ENCODE data around the gene GNG7.
"Not testable (repeated sequence)": the region's sequence is repeated elsewhere in the genome, so short reads cannot be mapped to it uniquely, and the experiment has no call there.

The GNG7 gene

DNA sequence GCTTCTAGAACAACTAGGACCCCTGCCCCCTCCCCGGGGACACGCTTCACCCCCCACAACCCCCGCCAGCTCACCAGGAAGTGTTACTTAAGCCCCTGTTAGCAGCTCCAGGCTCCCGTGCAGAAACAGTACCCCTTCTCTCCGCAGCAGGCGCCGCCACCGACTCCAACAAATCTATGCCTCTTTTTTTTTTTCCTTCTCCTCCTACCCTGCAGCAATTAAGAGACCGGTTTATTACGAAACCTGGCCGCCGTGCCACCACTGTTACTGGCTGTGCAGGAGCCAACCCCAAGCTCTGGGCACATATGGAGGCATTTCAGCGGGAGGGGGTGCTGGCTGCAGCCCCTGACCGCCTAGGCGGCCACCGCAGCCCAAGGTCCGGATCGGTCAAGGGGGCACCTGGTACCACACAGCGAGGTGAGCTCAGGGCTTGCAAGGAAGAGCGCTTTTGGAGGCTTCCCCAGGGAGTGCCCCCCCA, 224.2 kb downstream of the GNG7 start:
- DNase-seq = peak; percentile 72

DNA sequence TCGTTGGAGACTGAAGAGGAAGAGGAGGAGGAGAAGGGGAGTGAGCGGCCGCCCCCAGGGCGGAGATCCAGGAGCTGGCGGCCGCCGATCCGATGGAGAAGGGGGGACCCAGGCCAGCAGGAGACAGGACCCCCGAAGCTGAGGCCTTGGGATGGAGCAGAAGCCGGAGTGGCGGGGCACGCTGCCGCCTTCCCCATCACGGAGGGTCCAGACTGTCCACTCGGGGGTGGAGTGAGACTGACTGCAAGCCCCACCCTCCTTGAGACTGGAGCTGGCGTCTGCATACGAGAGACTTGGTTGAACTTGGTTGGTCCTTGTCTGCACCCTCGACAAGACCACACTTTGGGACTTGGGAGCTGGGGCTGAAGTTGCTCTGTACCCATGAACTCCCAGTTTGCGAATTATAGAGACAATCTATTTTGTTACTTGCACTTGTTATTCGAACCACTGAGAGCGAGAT, 224.7 kb downstream of the GNG7 start:
- DNase-seq = peak; percentile 60

DNA sequence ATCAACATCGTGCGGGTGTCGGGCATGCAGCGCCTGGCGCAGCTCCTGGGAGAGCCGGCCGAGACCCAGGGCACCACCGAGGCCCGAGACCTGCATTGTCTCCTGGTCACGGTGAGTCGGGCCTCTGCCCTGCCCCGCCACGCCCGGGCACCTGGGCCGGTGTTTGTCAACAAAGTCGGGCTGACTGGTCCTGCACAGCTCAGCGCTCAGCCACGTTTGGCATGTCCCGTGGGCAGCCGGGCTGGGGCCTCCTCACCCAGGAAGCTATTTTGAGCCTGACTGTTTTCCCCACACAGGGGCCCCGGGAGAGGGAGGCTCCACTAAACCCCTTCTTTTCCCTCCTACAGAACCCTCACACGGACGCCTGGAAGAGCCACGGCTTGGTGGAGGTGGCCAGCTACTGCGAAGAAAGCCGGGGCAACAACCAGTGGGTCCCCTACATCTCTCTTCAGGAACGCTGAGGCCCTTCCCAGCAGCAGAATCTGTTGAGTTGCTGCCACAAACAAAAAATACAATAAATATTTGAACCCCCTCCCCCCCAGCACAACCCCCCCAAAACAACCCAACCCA, 225.3 kb downstream of the GNG7 start:
- DNase-seq = no peak

DNA sequence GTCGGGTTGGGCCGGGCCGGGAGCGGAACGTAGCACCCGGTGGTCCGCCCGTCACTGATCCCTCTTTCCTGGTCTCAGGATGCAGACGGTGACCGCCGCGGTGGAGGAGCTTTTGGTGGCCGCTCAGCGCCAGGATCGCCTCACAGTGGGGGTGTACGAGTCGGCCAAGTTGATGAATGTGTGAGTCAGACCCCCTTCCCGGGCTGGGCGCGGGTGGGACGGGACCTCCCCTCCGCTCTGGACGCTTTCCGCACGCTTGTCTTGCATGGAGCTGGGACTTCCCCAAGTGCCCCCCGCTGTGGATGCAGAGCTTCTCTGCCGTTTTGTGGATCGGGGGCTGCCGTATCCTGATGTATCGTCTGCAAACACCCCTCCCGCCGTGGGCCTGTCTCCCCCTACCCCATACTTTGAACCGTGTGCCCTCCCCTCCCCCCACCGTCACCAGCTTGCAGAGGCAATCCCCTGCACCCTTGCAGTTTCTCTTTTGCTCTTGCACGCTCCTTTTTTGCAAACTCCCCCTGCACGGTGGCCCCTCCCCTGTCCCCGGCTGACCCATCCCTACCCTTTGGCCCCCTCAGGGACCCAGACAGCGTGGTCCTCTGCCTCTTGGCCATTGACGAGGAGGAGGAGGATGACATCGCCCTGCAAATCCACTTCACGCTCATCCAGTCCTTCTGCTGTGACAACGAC, 225.9 kb downstream of the GNG7 start:
- DNase-seq = peak; percentile 74

DNA sequence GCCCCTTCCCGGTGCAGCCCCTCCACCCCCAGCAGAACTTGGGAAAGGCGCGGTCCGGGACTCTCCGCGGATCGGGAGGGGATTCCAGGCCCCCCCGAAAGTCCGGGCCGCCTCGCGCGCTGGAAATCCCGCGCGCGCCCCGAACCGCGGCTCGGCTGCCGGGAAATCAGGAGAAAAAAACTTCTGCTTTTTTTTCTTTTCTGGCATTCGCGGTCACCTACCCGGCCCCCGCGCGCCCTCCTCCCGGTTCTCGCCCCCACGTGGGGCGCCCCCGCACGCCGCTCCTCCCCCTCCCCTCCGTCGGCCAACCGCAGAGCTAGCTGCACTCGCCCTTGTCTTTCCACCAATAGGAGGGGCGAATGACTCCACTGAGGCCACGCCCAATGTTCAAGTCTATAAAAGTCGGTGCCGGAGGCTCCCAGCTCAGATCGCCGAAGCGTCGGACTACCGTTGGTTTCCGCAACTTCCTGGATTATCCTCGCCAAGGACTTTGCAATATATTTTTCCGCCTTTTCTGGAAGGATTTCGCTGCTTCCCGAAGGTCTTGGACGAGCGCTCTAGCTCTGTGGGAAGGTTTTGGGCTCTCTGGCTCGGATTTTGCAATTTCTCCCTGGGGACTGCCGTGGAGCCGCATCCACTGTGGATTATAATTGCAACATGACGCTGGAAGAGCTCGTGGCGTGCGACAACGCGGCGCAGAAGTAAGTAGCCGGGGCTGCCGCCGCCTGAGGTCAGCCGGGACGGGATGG, 226.6 kb downstream of the GNG7 start, which contains the start of gene GADD45B:
GADD45B (plus strand) TSS at position 426 of the 749 bp plus-strand sequence; CDS start at position 658, 232 bp downstream.
- DNase-seq = peak; percentile 98

DNA sequence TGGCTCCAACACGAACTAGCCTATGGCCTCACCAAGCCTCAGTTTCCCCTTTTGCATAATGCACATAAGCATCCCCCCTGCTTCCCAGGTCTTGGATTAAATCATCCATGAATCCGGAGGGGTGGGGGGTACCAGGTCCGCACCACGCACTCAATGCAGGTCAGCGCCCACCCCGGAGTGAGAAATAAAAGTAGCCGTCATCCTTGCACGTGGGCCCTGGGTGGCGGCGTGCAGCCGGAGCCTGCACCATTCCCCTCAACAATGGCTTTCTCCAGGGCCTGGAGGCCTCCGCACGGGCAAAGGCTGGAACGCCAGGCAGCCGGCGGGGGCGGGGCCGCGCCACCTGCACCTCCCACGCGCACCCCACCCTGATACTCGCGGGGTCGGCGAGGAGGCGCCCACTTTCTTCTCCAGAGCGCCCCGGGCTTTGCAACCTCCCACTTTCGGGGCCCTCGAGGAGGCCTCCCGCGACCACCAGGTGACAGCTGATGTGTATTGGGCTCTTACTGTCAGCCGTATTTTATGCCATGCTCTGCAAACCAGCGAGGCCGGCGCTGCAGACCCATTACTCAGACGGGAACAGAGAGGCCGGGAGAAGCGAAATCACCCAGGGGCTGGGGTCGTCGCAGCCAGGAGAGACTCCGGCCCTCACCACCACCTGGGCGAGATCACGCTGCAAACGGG, 227.3 kb downstream of the GNG7 start:
- peak; percentile 70 for DNase-seq

DNA sequence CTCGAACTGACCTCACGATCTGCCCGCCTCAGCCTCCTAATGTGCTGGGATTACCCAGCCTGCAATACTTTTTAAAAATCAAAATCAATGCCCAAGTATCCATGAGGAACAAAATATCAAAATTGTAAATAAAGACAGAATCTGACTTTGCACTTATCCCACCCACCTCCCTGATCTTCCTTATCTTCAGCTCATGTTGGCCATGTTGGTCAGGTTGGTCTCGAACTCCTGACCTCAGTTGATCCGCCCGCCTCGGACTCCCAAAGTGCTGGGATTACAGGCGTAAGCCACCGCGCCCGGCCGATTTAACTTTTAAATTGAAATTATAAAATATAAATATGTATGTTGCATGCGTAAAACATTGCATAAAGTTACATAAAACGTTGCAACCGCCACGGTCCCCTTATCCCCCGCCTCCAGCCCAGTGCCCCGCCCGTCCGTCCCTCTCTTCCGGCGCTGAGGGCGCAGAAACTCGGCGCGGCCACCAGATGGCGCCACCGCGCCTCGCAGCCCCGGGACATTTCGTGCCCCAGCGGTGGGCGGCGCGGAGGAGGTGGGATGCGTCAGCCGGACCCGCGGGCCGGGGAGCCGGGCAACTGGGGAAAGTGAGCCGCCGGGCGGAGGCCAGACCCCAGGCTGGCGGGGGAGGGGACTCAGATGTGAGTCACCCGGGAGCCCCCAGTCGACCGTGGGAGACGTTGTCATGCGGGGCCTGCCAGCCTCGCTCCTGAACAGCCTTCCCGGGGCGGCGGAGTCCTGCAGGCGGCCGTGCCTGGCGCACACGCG, 228.1 kb downstream of the GNG7 start:
- DNase-seq = peak; percentile 92

DNA sequence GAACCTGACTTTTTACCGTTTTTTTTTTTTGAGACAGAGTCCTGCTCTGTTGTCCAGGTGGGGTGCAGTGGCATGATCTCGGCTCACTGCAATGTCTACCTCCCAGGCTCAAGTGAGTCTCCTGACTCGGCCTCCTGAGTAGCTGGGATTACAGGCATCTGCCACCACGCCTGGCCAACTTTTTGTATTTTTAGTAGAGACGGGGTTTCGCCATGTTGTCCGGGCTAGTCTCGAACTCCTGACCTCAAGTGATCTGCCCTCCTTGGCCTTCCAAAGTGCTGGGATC, 232.6 kb downstream of the GNG7 start:
- not testable (repeated sequence) for DNase-seq

DNA sequence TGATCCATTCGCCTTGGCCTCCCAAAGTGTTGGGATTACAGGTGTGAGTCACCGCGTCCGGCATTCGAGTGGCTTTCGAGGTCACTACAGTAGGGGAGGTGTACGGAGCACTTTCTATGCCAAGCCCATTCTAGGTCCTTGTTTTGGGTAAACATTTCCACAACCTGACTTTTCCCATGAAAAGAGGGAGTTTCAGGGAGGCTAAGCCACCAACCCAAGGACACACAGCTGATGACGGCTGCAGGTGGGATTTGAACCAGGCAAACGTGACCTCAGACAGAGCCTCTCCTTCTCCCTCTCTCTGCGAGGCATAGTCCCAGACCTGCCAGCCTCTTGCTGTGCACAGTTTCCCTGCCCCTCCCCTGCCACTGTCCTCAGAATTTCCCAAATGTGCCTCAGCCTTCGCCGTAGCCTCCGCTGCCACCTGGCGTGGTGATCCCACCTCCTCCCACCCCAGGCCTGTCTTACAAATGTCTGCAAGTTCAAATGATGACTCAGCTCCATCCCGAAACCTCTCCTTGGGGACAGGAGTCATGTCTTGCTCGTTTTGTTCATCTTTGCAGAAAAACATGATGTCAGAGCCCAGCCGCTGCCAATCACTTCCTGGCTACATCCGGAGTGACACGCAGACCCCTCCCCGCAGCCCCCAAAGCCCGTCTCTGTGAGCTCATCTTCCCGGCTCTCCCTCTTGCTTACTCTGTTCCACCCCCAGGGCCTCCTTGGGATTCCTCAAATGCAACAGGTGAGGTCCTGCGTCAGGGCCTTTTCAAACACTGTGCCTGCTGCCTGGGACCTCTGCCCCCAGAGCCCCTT, 233.2 kb downstream of the GNG7 start:
- no peak for DNase-seq

DNA sequence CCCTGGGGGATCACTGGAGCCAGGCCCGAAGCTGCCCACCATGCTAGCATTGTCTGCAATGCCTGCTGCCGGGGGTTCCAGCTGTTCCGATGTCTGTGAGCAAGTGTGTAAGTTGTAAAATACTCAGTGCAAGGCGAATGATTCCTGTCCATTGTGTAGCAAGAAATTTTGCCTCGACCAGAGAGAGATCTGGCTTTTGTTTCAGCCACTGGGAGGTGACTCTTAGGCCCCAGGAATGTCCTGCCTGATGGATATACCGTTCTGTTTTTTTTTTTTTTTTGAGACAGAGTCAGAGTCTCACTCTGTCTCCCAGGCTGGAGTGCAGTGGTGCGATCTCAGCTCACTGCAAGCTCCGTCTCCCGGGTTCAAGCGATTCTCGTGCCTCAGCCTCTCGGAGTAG, 233.9 kb downstream of the GNG7 start:
- no peak for DNase-seq

DNA sequence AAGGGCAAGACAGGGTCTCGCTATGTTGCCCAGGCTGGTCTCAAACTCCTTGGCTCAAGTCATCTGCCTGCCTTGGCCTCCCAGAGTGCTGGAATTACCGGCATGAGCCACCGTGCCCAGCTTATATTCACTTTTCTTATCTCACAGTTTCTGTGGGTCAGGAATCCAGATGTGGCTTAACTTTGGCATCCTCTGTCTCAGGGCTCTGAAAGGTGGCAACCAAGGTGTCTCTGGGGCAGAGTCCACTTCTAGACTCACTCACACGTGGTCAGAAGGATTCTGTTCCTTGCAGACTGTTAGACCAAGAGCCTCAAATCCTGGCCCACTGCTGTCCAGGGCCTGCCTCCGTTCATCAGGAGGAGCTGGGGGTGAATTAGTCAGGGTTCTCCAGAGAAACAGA, 238.1 kb downstream of the GNG7 start:
- no peak for DNase-seq

DNA sequence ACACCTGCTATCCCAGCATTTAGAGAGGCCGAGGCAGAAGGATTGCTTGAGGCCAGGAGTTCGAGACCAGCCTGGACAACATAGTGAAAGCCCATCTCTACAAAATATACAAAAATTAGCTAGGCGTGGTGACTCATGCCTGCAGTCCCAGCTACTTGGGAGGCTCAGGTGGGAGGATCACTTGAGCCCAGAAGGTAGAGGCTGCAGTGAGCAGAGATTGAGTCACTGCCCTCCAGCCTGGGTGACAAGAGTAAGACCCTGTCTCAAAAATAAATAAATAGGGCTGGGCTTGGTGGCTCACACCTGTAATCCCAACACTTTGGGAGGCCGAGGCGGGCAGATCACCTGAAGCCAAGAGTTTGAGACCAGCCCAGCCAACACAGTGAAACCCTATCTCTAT, 238.8 kb downstream of the GNG7 start:
- not testable (repeated sequence) for DNase-seq

DNA sequence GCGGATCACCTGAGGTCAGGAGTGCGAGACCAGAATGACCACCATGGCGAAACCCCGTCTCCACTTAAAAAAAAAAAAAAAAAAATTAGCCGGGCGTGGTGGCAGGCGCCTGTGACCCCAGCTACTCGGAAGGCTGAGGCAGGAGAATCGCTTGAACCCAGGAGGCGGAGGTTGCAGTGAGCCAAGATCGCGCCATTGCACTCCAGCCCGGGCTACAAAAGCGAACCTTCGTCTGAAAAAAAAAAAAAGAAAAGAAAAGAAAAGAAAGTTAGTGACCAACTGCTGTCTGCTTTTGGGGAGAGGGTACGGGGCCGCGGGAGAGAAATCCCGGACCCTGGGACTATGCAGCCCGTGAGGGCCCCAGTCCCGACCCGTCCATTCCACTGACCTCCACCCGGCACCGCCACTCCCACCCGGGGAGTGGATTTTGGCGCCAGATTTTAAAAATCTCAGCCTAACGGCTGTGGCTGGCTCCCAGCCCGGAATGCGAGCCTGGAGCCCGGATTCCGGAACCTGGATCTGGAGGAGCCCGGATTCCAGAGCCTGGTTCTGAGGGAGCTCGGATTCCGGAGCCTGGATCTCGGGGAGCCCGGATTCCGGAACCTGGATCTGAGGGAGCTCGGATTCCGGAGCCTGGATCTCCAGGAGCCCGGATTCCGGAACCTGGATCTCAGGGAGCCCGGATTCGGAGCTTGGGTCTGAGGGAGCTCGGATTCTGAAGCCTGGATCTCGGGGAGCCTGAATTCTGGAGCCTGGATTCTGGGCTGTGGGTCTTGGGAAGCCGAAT, 239.7 kb downstream of the GNG7 start:
- peak; percentile 93 for DNase-seq

DNA sequence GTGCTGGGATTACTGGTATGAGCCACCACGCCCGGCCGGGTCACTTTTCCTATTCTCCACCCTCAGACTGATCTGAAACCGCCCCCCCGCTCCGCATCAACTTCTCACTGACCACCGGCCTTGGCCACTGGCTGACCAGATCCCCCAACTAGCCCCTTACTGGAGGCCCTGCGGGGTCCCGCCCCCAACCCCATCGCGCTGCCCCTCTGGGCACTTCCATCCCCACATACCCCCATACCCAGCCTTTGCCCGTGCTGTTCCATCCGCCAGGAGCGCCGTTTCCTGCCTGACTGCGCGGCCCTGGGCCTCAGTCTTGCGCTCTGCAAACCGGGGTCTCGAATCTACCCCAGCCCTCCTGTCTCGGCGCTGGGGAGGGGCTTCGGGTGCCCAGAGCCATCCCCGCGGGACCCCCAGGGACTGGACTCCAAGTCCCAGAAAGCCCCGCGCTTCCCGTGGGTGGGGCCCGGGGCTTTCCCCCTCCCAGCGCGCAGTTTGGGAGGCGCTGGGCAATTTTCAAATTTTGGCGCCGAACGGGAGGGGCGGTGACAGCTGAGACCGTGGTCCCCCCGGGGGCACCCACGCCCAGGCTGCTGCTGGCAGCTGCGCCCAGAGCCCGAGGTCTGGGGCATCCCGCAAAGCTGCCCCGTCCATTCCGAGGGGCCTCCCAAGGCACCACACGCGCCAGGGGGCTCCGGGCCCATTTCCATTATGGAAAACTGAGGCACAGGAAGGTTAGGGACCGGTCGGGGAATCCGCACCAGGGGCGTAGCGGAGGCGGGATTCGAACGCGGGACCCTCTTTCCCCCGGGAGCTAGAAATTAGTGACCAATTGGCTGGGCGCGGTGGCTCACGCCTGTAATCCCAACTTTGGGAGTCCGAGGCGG, 240.5 kb downstream of the GNG7 start:
- peak; percentile 85 for DNase-seq
